CD4-positive, alpha-beta T cell treated with Interleukin-15 for 1 hour (primary cell): ENCODE results near the gene KCNAB2.

Source experiments
- DNase-seq: peaks from one replicate; pipeline ENCODE4 v3.0.0-alpha.2; 2020

KCNAB2 gene

GRCh38 chr1:6099787-6100765 lies 54.4 kb downstream of the KCNAB2 start:
- DNase-seq, result no peak

- no peak for DNase-seq
Measured at GRCh38 chr1:6100861-6101783, 55.4 kb downstream of the KCNAB2 start.

- DNase-seq, result no peak
Measured at GRCh38 chr1:6101826-6102531, 56.3 kb downstream of the KCNAB2 start.

GRCh38 chr1:6102532-6102845 lies 56.8 kb downstream of the KCNAB2 start:
- no peak for DNase-seq

- no peak for DNase-seq
Measured at GRCh38 chr1:6103111-6103853, 57.6 kb downstream of the KCNAB2 start.

GRCh38 chr1:6103854-6104530 lies 58.3 kb downstream of the KCNAB2 start:
- DNase-seq, result no peak

GRCh38 chr1:6104631-6105030 lies 58.9 kb downstream of the KCNAB2 start:
- DNase-seq, result no peak

- DNase-seq, result no peak
Measured at GRCh38 chr1:6105218-6105679, 59.6 kb downstream of the KCNAB2 start.

GRCh38 chr1:6105763-6106162 lies 60.1 kb downstream of the KCNAB2 start:
- no peak for DNase-seq

- DNase-seq, result no peak
Measured at GRCh38 chr1:6106321-6106731, 60.6 kb downstream of the KCNAB2 start.

GRCh38 chr1:6106977-6107376 lies 61.3 kb downstream of the KCNAB2 start:
- DNase-seq, result no peak

GRCh38 chr1:6107409-6108356 lies 62.0 kb downstream of the KCNAB2 start:
- DNase-seq, result no peak

- no peak for DNase-seq
Measured at GRCh38 chr1:6108476-6108875, 62.8 kb downstream of the KCNAB2 start.

GRCh38 chr1:6108937-6109614 lies 63.4 kb downstream of the KCNAB2 start:
- no peak for DNase-seq

GRCh38 chr1:6109688-6110087 lies 64.0 kb downstream of the KCNAB2 start:
- no peak for DNase-seq

- no peak for DNase-seq
Measured at GRCh38 chr1:6110326-6110725, 64.6 kb downstream of the KCNAB2 start.

GRCh38 chr1:6111571-6111970 lies 65.9 kb downstream of the KCNAB2 start:
- no peak for DNase-seq

- no peak for DNase-seq
Measured at GRCh38 chr1:6111991-6112689, 66.5 kb downstream of the KCNAB2 start.

GRCh38 chr1:6112690-6113005 lies 67.0 kb downstream of the KCNAB2 start:
- DNase-seq, result no peak
